HUES6 (cell line): ENCODE data around the gene FOXP3.

ENCODE experiments used
- H3K27ac ChIP-seq: 2 replicates; pipeline ENCODE4 v1.7.0; 2013; ENCODE audit warnings: low read depth, mild to moderate bottlenecking, low read length, inconsistent platforms
- H3K27me3 ChIP-seq: 2 replicates; pipeline ENCODE4 v1.6.1; 2013; ENCODE audit warnings: low read length; ENCODE audit not compliant: control insufficient read depth, insufficient read depth
- H3K36me3 ChIP-seq: 2 replicates; pipeline ENCODE4 v1.6.1; 2013; ENCODE audit warnings: low read length; ENCODE audit not compliant: control insufficient read depth, insufficient read depth
- H3K4me1 ChIP-seq: 2 replicates; pipeline ENCODE4 v1.6.1; 2013; ENCODE audit warnings: low read length; ENCODE audit not compliant: control insufficient read depth, insufficient read depth
- H3K4me3 ChIP-seq: 2 replicates; pipeline ENCODE4 v1.5.1; 2013; ENCODE audit warnings: low read depth, low read length
- H3K9ac ChIP-seq: one replicate; pipeline ENCODE4 v1.6.1; 2013; ENCODE audit warnings: mild to moderate bottlenecking, low read length
- H3K9me3 ChIP-seq: 2 replicates; pipeline ENCODE4 v1.6.1; 2013; ENCODE audit warnings: low read depth, low read length; ENCODE audit not compliant: control insufficient read depth, insufficient read depth

Gene FOXP3

GRCh38 chrX:49204709-49205108 lies 59.8 kb downstream of the FOXP3 start:
- no peaks in the 10 kb centered on the region for H3K36me3 ChIP-seq
- no peak overlapping the region for H3K4me3 ChIP-seq
- peaks cover 5% of the 10 kb centered on the region; the same call in 1 of the 2 replicates for H3K9me3 ChIP-seq
- H3K9ac ChIP-seq: no peak overlapping the region
- H3K27me3 ChIP-seq: no peaks in the 10 kb centered on the region; the same call in 1 of the 2 replicates
- no peak overlapping the region for H3K27ac ChIP-seq
- H3K4me1 ChIP-seq: peaks cover 6% of the 10 kb centered on the region

GRCh38 chrX:49204017-49204416 lies 60.5 kb downstream of the FOXP3 start:
- no peak overlapping the region for H3K27ac ChIP-seq
- peaks cover 6% of the 10 kb centered on the region; the same call in 1 of the 2 replicates for H3K9me3 ChIP-seq
- no peaks in the 10 kb centered on the region for H3K36me3 ChIP-seq
- H3K27me3 ChIP-seq: peaks cover 7% of the 10 kb centered on the region
- no peak overlapping the region for H3K4me3 ChIP-seq
- H3K9ac ChIP-seq: no peak overlapping the region
- H3K4me1 ChIP-seq: peaks cover 6% of the 10 kb centered on the region

- H3K9ac ChIP-seq: no peak overlapping the region
Measured at GRCh38 chrX:49203536-49203935, 61.0 kb downstream of the FOXP3 start.

GRCh38 chrX:49202022-49202421 lies 62.5 kb downstream of the FOXP3 start:
- Histone ChIP-seq H3K27me3 (peaks cover 25% of the 10 kb centered on the region), H3K9me3 (peaks cover 15% of the 10 kb centered on the region; the same call in 1 of the 2 replicates), H3K4me1 (peaks cover 9% of the 10 kb centered on the region)

More at GRCh38 chrX:49203536-49203935, 61.0 kb downstream of the FOXP3 start:
- no peaks in the 10 kb centered on the region for H3K36me3 ChIP-seq
- peaks cover 11% of the 10 kb centered on the region; the same call in 1 of the 2 replicates for H3K9me3 ChIP-seq
- H3K27me3 ChIP-seq: peaks cover 11% of the 10 kb centered on the region
- H3K27ac ChIP-seq: no peak overlapping the region
- H3K4me3 ChIP-seq: no peak overlapping the region
- H3K4me1 ChIP-seq: peaks cover 9% of the 10 kb centered on the region

More at GRCh38 chrX:49202022-49202421, 62.5 kb downstream of the FOXP3 start:
- no peaks in the 10 kb centered on the region for H3K36me3 ChIP-seq
- H3K4me3 ChIP-seq: no peak overlapping the region
- no peak overlapping the region for H3K27ac ChIP-seq
- H3K9ac ChIP-seq: no peak overlapping the region
